BJ (cell line): ENCODE measurements around the gene PHF14. TPM values are rescaled to one million over a fixed set of nuclear protein-coding genes. Genes with fewer than 3 reads are reported as not detected.
"Not testable (repeated sequence)": the region's sequence is repeated elsewhere in the genome, so short reads cannot be mapped to it uniquely, and the experiment has no call there.

Experiments
- CTCF ChIA-PET: fragments of 350-600 bp; formaldehyde crosslinking; extraction: SDS; loops from one replicate; lab custom pipeline; 2021; ENCODE audit warnings: antibody characterized with exemption, inconsistent platforms; lab: Yijun Ruan, JAX
- POLR2A ChIA-PET: fragments of 300-600 bp; sonication (Branson Sonifier 250); formaldehyde crosslinking; extraction: SDS; loops from one replicate; lab custom pipeline; 2021; ENCODE audit warnings: antibody characterized with exemption; lab: Charles Lee
- DNase-seq: peaks from one replicate; pipeline ENCODE4 v3.0.0-alpha.2; 2011; ENCODE audit warnings: low read depth
- H3K27me3 ChIP-seq: 2 replicates; pipeline ENCODE4 v1.6.0; 2011; ENCODE audit warnings: low read length; ENCODE audit not compliant: control insufficient read depth, insufficient read depth
- H3K36me3 ChIP-seq: 2 replicates; pipeline ENCODE4 v1.5.1; 2011; ENCODE audit warnings: low read length; ENCODE audit not compliant: control insufficient read depth, insufficient read depth
- H3K4me3 ChIP-seq: 2 replicates; pipeline ENCODE4 v1.5.1; 2011; ENCODE audit warnings: low read depth, mild to moderate bottlenecking, control low read depth, low read length
- CTCF ChIP-seq: IDR thresholded peaks from 2 replicates; pipeline ENCODE4 v1.5.1; 2011; ENCODE audit warnings: low read depth, mild to moderate bottlenecking, control low read depth, inconsistent platforms, low read length, moderate library complexity; ENCODE audit not compliant: insufficient read depth
- polyA plus RNA-seq: library from polyadenylated mRNA; depleted of rRNA; stranded (reverse); fragments of >200 nt; gene quantifications from 2 replicates; pipeline ENCODE4 v1.2.3, GENCODE V29; 2011

The PHF14 gene
- polyA plus RNA-seq, 1 experiment: 6.5 TPM

DNA sequence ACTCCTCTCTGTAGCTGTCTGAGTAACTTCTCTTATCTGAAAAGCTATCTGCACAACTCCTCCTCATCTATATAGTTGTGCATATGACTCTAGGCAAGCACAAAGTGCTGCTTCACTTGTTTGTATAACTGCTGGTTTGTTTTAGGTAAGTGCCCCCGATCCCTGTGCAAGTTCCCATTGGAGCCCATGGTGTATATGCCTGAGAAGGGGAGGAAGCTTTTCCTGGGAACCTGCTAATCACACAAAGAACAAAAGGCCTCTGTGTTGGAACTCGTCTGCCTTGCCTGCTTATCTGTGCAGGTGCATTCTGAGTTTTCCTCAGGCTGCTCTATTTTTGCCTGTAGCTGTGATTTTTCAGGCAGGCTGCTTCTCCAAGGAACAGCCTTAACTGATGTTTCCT is 23.2 kb upstream of the PHF14 start:
- Histone ChIP-seq H3K36me3 (no peaks in the 10 kb centered on the region), H3K27me3 (no peaks in the 10 kb centered on the region), H3K4me3 (no peak overlapping the region)
- ChIA-PET CTCF (no interaction called here), POLR2A (no interaction called here)
- TF ChIP-seq CTCF: no peak
- no peak for DNase-seq

- CTCF ChIA-PET, H3K27me3 ChIP-seq, DNase-seq, H3K4me3 ChIP-seq, H3K36me3 ChIP-seq, POLR2A ChIA-PET: not testable (repeated sequence)
These were observed 22.6 kb upstream of the PHF14 start for GRCh38 chr7:10950974-10951578.

DNA sequence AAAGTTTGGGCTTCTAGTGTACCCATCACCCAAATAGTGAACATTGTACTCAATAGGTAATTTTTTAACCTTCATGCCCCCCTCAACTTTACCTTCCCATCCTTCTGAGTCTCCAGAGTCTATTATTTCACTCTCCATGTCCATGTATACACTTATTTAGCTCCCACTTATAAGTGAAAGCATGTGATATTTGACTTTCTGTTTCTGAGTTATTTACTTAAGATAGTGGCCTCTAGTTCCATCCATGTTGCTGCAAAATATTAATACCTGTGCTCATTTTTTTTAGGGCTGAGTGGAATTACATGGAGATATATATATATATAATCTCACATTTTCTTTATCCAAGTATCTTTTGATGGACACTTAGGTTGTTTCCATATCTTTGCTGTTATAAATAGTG is 21.1 kb upstream of the PHF14 start:
- DNase-seq: no peak
- Histone ChIP-seq H3K4me3 (no peak overlapping the region), H3K27me3 (no peaks in the 10 kb centered on the region), H3K36me3 (no peaks in the 10 kb centered on the region)
- CTCF ChIA-PET: no interaction called here
- TF ChIP-seq CTCF: no peak
- POLR2A ChIA-PET: no interaction called here

- DNase-seq, H3K36me3 ChIP-seq, H3K27me3 ChIP-seq, H3K4me3 ChIP-seq, CTCF ChIA-PET, POLR2A ChIA-PET: not testable (repeated sequence)
These were observed 20.5 kb upstream of the PHF14 start for GRCh38 chr7:10953078-10953750.

DNA sequence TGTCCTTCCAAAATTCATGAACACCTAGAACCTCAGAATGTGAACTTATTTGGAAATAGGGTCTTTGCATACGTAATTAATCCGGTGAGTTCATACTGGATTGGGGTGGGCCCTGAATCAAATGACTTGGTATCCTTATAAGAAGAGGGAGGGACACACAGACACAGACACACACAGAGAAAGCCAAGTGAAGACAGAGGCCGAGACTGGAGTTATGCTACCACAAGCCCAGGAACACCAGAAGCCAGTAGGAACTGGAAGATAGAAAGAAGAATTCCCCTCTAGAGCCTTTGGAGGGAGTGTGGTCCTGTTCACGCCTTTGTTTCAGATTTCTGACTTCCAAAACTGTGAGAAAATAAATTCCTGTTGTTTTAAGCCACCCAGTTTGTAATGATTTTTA is 17.1 kb upstream of the PHF14 start:
- Histone ChIP-seq H3K27me3 (no peaks in the 10 kb centered on the region), H3K4me3 (no peak overlapping the region), H3K36me3 (no peaks in the 10 kb centered on the region)
- POLR2A ChIA-PET: no interaction called here
- CTCF ChIA-PET: no interaction called here
- TF ChIP-seq CTCF: no peak
- DNase-seq: no peak

- H3K36me3 ChIP-seq, CTCF ChIA-PET, DNase-seq, H3K4me3 ChIP-seq, H3K27me3 ChIP-seq, POLR2A ChIA-PET: not testable (repeated sequence)
These were observed 13.4 kb upstream of the PHF14 start for GRCh38 chr7:10960242-10960641.

DNA sequence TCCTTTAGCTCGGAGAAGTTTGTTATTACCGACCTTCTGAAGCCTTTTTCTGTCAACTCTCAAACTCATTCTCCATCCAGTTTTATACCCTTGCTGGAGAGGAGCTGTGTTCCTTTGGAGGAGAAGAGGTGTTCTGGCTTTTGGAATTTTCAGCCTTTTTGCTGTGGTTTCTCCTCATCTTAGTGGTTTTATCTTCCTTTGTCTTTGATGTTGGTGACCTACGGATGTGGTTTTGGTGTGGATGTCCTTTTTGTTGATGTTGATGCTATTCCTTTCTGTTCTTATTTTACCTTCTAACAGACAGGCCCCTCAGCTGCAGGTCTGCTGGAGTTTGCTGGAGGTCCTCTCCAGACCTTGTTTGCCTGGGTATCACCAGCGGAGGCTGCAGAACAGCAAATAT is 8.7 kb upstream of the PHF14 start:
- H3K27me3 ChIP-seq, CTCF ChIA-PET, POLR2A ChIA-PET: not testable (repeated sequence)

More for the DNA sequence above, 8.7 kb upstream of the PHF14 start:
- not testable (repeated sequence) for H3K4me3 ChIP-seq, DNase-seq, H3K36me3 ChIP-seq
